Esophagus muscularis mucosa (tissue), 4 donors: ENCODE data around the gene PROS1. TPM values are rescaled to one million over a fixed set of nuclear protein-coding genes. Genes with fewer than 3 reads are reported as not detected.
"Not testable (repeated sequence)": the region's sequence is repeated elsewhere in the genome, so short reads cannot be mapped to it uniquely, and the experiment has no call there.

ENCODE experiments used
- DNase-seq: peaks from one replicate; pipeline ENCODE4 v3.0.0-alpha.2; 2017; ENCODE audit errors: extremely low spot score
- H3K27ac ChIP-seq, 4 donors: fragments of 200-600 bp; sonication (generic); replicated peaks in 1 of 4; 1 replicate in 3 of 4; 2 replicates in 1 of 4; pipeline ENCODE4 v1.5.1; 2016 to 2019; ENCODE audit warnings: mild to moderate bottlenecking in 1 of 4
- H3K27me3 ChIP-seq, 4 donors: fragments of 200-600 bp; sonication (generic); one replicate each; pipeline versions ENCODE4 v1.5.1 to v1.6.0; 2016 to 2019
- H3K36me3 ChIP-seq, 4 donors: fragments of 200-600 bp; sonication (generic); one replicate each; pipeline ENCODE4 v1.5.1; 2016 to 2019
- H3K4me1 ChIP-seq, 4 donors: fragments of 200-600 bp; sonication (generic); one replicate each; pipeline ENCODE4 v1.5.1; 2016 to 2019
- H3K4me3 ChIP-seq, 4 donors: fragments of 200-600 bp; sonication (generic); 1 replicate in 2 of 4; 2 replicates in 2 of 4; pipeline ENCODE4 v1.5.1; 2016 to 2019; ENCODE audit warnings: mild to moderate bottlenecking in 4 of 4, moderate library complexity in 1 of 4
- H3K9me3 ChIP-seq, 4 donors: fragments of 200-600 bp; sonication (generic); 1 replicate in 3 of 4; 2 replicates in 1 of 4; pipeline ENCODE4 v1.5.1; 2016 to 2019
- CTCF ChIP-seq, 3 experiments: fragments of 200-600 bp in 2 of 3; fragments of 450-650 bp in 1 of 3; sonication (generic) in 2 of 3; IDR thresholded peaks; one replicate each; pipeline ENCODE4 v1.5.1; 2017 to 2019; ENCODE audit warnings: antibody characterized with exemption in 3 of 3, mild to moderate bottlenecking in 2 of 3, moderate library complexity in 1 of 3
- EP300 ChIP-seq: sonication (generic); formaldehyde crosslinking; IDR thresholded peaks from one replicate; pipeline ENCODE4 v1.6.1; 2017; ENCODE audit warnings: antibody characterized with exemption
- POLR2A ChIP-seq: fragments of 450-650 bp; IDR thresholded peaks from one replicate; pipeline ENCODE4 v1.6.1; 2017; ENCODE audit warnings: antibody characterized with exemption, moderate library complexity, mild to moderate bottlenecking, low read depth
- POLR2AphosphoS5 ChIP-seq, 2 donors: sonication (generic); formaldehyde crosslinking; IDR thresholded peaks; one replicate each; pipeline ENCODE4 v1.6.1; 2017; ENCODE audit warnings: antibody characterized with exemption in 2 of 2
- WGBS: methylation state at CpG from one replicate; pipeline ENCODE4 v1.1.5; 2018; 5-methylcytosine and 5-hydroxymethylcytosine counted together
- intact Hi-C: fragments of 100-400 bp; cut with DNase I; formaldehyde crosslinking; loops from one replicate; pipeline ENCODE4 v1.15.1; 2023
- total RNA-seq, 4 donors: library from RNA; depleted of rRNA; stranded (reverse); fragments of >200 nt; gene quantifications; one replicate each; pipeline versions ENCODE4 v1.1.0 to v1.2.1, GENCODE V29; 2016

The PROS1 gene
- total RNA-seq, 4 donors from 2014 or later = 32.4 to 45.6 (median 40.7) TPM

DNA sequence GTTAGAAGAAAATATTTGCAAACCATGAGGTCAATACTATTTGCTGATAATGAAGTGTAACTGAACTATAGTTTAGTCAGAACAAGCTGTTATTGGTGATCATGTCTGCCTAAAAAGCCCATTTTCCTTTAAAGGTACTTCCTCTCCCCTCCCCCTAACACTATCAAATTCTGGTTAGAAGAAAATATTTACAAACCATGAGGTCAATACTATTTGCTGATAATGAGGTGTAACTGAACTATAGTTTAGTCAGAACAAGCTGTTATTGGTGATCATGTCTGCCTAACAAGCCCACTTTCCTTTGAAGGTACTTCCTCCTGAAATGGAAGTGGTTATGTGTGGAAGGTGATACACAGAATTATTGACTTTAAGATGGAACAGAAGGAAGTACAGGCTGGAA lies 46.9 kb downstream of the PROS1 start:
- Histone ChIP-seq H3K27ac (no peak overlapping the region), H3K4me1 (no peaks in the 10 kb centered on the region), H3K4me3 (no peak overlapping the region), H3K9me3 (no peaks in the 10 kb centered on the region), H3K36me3 (peaks cover 0 to 16% (median 5%) of the 10 kb centered on the region in 4 donors), H3K27me3 (no peaks in the 10 kb centered on the region)
- TF ChIP-seq CTCF (IDR thresholded peaks at IDR 0.05) (no peak), EP300 (no peak), POLR2AphosphoS5 (IDR thresholded peaks at IDR 0.05) (no peak), POLR2A (no peak)
- intact Hi-C loops = loop anchor here (10.0 kb wide), 1 partner anchor 62 kb away; no protein-coding TSS in a partner anchor
- DNase-seq = no peak

GRCh38 chr3:93924491-93924890 lies 49.2 kb downstream of the PROS1 start:
- Histone ChIP-seq H3K36me3 (peaks cover 0 to 16% (median 5%) of the 10 kb centered on the region in 4 donors), H3K27ac (no peak overlapping the region), H3K4me3 (no peak overlapping the region), H3K4me1 (no peaks in the 10 kb centered on the region), H3K27me3 (no peaks in the 10 kb centered on the region), H3K9me3 (no peaks in the 10 kb centered on the region)
- no peak for DNase-seq
- intact Hi-C loops = loop anchor here (10.0 kb wide), 1 partner anchor 60 kb away; no protein-coding TSS in a partner anchor
- 87% methylated on average over 2 of the region's 2 CpGs for WGBS
- no peak for TF ChIP-seq CTCF (IDR thresholded peaks at IDR 0.05)
- TF ChIP-seq EP300 = no peak
- TF ChIP-seq POLR2AphosphoS5 (IDR thresholded peaks at IDR 0.05) = no peak
- no peak for TF ChIP-seq POLR2A

- no peak for DNase-seq
- no peak for TF ChIP-seq POLR2AphosphoS5 (IDR thresholded peaks at IDR 0.05)
- no peak for TF ChIP-seq POLR2A
- no peak for TF ChIP-seq CTCF (IDR thresholded peaks at IDR 0.05)
- no peak for TF ChIP-seq EP300
- no peaks in the 10 kb centered on the region for H3K27me3 ChIP-seq
These were observed 50.7 kb downstream of the PROS1 start for GRCh38 chr3:93923006-93923405.

GRCh38 chr3:93917546-93918029 lies 56.1 kb downstream of the PROS1 start:
- H3K27me3 ChIP-seq, H3K27ac ChIP-seq, H3K4me1 ChIP-seq, DNase-seq, H3K36me3 ChIP-seq, H3K4me3 ChIP-seq, intact Hi-C loops, H3K9me3 ChIP-seq: not testable (repeated sequence)
- 97% methylated on average over 13 of the region's 17 CpGs for WGBS

More at GRCh38 chr3:93923006-93923405, 50.7 kb downstream of the PROS1 start:
- Histone ChIP-seq H3K9me3 (no peaks in the 10 kb centered on the region), H3K4me3 (no peak overlapping the region), H3K27ac (no peak overlapping the region), H3K36me3 (peaks cover 0 to 16% (median 5%) of the 10 kb centered on the region in 4 donors), H3K4me1 (no peaks in the 10 kb centered on the region)
- intact Hi-C loops = loop anchor here (10.0 kb wide), 1 partner anchor 58 kb away; no protein-coding TSS in a partner anchor
- 90% methylated on average over 2 of the region's 2 CpGs for WGBS

- H3K4me3 ChIP-seq, intact Hi-C loops, H3K27ac ChIP-seq, DNase-seq, H3K27me3 ChIP-seq, H3K9me3 ChIP-seq, H3K36me3 ChIP-seq: not testable (repeated sequence)
- peaks cover 0 to 20% (median 17%) of the 10 kb centered on the region in 4 donors for H3K4me1 ChIP-seq
- 95% methylated on average over 1 of the region's 1 CpG for WGBS
These were observed 60.1 kb downstream of the PROS1 start for GRCh38 chr3:93913623-93914022.

DNA sequence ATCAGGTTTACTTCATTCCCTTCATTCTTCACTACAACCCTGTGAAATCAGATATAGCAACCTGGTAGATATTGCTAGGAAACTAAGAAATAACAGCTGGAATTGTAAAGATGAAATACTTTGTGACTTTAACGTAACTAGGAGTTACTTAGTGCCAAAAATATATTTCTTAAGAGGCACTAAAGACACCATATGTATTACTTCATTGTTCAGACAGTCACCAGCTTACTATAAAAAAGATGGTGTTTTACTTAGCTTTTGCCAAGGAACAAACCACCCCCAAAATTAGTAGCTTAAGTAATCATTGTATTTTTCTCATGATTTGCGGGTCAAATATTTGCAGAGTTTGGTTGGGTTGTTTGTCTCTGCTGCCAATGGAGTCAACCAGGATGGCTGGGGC lies 62.5 kb downstream of the PROS1 start:
- Histone ChIP-seq H3K27ac (no peak overlapping the region), H3K4me1 (peaks cover 0 to 29% (median 28%) of the 10 kb centered on the region in 4 donors), H3K27me3 (no peaks in the 10 kb centered on the region), H3K36me3 (no peaks in the 10 kb centered on the region), H3K4me3 (no peak overlapping the region), H3K9me3 (peaks cover 0 to 5% (median 0%) of the 10 kb centered on the region in 4 donors)
- intact Hi-C loops = no loop called here
- no peak for TF ChIP-seq POLR2AphosphoS5 (IDR thresholded peaks at IDR 0.05)
- TF ChIP-seq EP300 = no peak
- no peak for DNase-seq
- 81% methylated on average over 2 of the region's 2 CpGs for whole genome bisulfite sequencing
